OCI-LY3 (cell line): ENCODE measurements around the gene ZNF41.

Experiments
- CTCF ChIP-seq: fragments of 200-600, 300-600 bp; sonication (generic); IDR thresholded peaks from 2 replicates; pipeline ENCODE4 v1.5.1; 2014; ENCODE audit warnings: antibody characterized with exemption, low read length, low read depth
- EZH2phosphoT487 ChIP-seq: fragments of 200-600 bp; shearing (Covaris generic); IDR thresholded peaks from 2 replicates; pipeline ENCODE4 v1.6.1; 2018; ENCODE audit warnings: antibody characterized with exemption, mixed run types, low read depth

GRCh38 chrX:47420265-47420664 is 62.8 kb downstream of the ZNF41 start:
- TF ChIP-seq CTCF (no peak), EZH2phosphoT487 (no peak)
